ENCODE results near the gene SH3RF3.

Gene SH3RF3

DNA sequence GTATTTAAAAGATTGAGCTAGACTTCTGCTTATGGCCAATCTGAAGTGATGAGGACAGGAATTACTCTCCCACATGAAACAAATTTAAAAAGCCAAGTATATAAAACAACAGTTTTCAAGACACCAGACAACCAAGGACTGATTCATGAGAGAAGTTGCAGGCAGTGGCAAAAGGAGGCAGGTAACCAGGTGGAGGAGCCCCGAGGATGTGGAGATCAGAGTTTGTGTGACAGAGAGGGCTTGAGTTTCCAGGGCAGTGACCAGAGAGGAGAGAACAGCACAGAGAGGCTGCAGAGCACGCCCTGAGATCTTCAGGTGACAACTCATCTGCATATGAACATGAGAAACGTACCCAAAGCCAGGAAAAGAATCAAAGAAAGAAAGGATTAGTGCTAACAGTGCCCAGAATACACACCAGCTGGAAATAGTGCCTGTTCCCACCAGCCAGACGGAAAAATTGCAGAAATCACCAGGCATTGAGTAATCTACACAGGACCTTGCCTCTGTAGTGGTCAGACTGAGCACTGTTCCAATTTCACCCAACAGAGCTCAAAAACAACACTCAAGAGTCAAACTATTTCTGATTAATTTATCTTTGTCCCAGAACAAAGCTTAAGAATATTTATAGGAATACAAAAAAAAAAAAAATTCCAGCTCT, 311.6 kb downstream of the SH3RF3 start:
- DNase-seq = no peak

DNA sequence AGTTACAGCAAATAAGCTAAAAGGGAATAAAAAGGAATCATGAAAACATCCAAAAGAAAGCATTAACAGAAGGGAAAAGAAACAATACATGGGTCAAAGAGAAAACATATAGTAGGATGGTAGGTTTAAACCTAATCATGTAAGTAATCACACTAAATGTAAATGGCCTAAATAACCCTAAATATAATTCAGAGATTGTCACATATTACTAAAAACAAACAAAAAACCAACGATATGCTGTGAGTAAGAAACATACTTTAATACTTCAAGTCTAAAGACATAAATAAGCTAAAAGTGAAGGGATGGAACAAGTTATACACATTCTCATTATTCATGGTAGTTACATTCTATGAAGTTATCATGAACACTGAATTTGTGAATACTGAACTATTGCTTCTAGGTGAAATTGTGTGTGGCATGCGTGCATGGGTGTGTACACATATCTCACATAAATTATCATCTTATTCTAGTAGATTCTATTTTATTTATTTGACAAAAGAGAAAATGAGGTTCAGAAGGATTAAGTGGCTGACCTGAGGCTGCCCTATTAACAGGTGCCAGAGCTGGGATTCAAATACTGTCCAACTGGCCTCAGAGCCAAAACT, 313.8 kb downstream of the SH3RF3 start:
- DNase-seq = no peak

DNA sequence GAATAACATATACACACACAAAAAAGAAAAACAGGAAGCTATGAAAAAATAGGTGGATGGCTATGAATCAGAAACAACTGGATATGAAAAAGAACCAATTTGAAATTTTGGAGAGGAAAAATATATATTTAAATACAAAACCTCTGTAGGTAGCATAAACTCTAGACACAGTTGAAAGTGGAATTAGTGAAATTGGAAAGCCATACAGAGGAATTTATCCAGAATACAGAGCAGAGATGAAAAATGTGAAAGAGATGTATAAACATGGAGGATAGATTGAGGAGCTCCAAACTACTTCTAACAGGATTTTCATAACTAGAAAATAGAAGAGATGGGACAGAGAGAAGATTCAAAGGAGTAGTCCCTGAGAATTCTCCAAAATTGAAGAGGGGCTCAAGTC, 315.9 kb downstream of the SH3RF3 start:
- DNase-seq = no peak

DNA sequence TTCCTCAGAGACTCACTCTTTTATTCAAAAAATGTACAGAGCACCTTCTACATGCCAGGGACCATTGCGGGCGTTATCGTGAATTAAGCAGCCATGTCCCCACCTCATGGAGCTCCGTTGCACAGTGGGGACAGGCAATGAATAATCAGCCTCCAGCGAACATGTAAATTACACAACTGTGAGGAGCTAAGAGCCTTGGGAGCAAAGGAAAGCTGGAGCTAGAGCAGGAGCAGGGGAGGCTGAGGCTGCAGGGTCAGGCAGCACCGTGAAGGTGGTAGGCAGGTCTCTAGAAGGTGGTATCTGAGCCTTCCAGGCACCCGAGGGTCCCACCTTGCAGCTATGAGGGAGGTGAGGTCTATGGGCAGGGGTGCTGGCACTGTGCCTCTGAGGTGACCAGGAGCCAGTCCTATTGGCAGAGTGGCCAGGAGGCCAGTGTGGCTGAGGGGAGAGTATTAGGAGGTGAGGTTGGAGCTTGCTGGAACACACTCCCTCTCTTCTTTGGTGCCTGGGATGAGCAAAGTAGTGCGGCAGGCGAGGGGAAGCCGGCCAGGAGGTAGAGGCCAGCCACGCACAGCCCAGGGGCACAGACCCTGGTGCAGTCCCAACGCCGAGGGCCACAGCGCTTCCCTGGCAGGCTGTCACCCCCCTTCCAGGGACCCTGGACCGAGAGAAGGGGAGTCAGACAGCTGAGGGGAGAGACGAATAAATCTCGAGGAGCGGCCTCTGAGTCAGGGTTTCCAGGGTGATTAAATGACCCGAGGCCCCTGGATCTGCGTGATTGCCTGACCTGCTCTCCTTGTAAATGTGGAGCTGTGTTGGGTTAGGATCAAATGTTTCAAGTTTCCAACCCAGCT, 317.5 kb downstream of the SH3RF3 start:
- DNase-seq = no peak

DNA sequence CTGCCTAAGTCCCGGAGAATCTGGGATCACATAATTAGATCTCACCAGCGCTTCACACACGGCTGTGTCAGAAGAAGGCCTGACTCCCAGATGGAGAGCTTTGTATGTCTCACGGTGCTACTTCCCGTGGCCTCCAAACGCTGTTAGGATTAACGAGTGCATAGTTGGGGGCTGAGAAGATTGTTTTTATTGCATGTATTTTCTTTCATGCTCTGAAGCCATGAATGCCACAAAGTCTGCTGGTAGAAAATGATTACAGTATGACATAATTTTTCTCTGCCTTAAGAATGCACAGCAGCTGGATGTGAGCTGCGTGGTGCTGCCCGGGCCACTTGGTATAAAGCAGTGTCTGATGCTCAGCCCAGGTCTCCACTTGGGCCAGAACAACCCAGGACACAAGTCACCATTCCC, 318.3 kb downstream of the SH3RF3 start:
- DNase-seq = no peak

DNA sequence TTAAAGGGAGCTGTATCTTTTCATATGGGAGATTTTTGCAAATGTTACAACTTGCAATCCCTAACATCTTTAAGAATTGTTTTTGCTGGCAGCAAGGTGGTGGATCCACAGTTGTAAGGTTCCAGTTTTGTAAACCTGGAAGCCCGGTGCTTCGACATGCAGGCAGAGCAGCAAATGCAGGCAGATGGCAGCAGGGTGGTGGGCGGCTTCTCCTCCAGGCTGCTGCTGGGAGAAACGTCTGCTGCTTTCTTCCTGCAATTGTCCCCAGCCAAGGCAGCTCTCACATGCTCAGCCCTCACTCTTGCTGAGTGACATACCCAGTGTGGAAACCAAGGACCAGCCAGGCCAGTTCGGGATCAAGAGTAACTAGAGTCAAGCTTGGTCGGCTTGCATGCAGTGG, 318.8 kb downstream of the SH3RF3 start:
- DNase-seq = no peak

DNA sequence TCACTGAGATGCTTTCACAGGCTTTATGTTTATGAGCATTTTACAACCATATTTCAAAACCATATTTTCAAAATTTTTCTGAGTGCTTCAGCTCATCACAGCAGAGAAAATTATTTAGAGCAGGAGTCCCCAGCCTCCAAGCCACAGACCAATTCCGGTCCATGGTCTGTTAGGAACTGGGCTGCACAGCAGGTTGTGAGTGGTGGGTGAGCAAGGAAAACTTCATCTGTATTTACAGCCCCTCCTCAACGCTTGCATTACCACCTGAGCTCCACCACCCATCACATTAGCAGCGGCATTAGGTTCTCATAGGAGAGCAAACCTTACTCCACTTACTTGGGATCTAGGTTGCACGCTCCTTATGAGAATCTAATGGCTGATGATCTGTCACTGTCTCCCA, 319.2 kb downstream of the SH3RF3 start:
- DNase-seq = no peak

DNA sequence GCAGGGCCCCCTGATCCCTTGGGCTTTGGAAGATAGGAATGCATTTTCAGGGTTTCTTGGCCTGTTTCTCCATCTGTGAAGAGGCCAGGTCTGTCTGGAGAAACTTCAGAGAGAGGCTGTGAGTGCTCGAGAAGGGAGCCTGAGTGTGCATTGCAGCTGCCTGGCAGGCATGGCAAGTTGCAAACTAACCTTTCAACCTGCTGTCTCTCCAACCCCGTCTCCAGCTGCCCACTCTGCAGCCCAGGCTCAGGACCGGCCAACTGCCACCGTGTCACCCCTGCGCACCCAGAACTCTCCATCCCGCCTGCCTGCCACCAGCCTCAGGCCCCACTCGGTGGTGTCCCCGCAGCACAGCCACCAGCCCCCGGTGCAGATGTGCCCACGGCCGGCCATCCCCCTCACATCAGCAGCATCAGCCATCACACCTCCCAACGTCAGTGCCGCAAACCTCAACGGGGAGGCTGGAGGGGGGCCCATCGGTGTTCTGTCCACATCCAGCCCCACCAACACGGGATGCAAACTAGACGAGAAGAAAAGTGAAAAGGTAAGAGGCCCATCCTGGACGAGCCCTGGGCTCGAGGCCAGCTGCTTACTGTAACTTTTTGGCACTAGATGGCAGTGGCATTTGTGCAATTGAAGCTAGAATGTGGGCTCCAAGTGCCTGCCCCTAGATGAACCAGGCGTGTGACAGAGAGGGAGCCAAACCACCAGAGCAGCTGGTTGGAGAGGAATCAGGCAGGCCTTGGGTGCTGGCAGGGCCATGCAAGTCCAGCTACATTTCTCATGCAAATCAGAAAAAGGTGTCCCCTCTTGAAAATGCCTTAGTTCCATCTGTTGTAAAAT, 320.2 kb downstream of the SH3RF3 start:
- no peak for DNase-seq

DNA sequence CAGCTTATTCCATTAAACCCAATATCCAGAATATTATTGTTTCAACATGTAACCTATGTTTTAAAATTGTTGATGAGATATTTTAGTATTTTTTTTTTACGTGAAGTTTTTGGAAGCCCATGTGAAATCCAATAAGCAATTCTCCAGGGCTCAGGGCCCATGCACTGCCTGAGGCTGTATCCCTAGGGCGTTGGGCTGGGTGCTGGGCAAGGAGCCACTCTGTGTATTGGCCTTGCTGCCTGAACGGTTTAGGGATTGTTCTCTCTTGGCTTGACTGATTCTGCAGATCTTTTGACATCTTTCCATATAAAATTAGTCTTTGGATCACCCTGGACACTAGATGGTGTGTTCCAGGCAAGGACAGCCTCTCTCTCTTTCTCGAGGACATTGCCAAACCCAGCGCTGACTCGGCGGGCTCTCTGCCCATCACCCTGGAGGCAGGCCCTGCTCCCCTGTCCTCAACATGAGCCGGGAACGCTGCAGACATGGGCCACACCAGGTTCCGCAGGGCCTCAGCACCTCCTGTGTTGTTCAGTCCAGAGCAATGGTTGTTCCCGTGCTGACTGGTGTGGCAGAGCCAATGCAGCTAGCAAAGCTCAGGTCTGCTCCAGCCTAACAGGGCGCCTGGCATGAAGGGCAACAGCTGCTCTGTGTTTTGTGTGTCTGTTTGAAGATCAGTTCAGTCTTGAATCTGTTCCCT, 321.7 kb downstream of the SH3RF3 start:
- no peak for DNase-seq

DNA sequence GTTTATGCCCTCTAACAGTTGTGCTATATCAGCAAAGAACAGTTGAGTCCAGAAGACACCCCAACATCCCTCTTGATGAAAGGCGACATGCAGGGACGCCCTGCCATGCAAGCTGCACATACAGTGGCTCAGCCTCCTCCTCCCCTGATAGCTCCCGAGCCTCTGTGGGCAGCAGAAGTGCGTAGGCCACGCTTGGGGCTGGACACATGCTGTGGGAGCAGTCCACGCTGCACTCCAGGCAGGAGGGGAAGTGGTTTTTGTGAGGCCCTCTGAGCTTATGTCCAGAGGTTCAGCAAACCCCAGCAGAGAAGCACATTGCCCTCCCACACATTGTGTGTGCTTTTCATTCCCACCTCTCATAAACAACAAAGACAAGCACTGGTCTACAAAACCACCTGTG, 322.7 kb downstream of the SH3RF3 start:
- DNase-seq = no peak

DNA sequence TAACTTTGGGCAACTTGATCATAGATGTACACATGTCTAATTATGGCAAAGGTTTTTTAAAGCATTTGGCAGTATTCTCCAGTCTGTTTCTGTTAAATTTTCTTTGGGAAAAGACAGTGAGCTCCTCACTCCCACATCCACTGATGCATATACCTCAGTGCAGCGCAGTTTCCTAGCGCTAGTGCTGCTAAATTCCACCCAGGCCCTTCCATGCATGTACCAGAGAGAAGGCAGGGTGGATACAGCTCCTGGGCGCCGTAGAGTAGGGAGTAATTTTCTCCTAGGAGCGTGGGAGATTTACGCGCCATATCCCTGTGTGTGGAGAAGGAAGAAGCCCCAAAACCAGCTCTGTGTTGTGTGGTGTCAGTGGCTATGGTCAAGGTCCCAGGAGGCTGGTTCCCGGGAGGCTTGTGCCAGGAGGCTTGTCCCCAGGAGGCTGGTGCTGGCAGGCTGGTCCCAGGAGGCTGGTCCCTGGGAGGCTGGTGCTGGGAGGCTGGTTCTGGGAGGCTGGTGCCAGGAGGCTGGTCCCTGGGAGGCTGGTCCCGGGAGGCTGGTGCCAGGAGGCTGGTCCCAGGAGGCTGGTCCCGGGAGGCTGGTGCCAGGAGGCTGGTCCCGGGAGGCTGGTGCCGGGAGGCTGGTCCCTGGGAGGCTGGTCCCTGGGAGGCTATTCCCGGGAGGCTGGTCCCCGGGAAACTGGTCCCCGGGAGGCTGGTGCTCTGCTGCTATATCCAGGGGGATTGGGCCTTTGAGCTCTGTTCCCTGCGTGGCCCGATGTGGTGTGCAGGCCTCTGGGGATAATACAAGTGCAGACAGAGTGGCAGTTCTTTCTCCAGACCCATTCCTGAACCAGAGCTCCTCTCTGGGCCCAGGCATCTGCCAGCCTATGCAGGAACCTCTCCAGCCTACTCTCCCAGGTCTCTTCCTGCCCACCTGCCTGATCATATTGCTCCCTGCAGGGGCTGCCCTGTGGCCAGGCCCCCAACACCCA, 323.6 kb downstream of the SH3RF3 start:
- no peak for DNase-seq

DNA sequence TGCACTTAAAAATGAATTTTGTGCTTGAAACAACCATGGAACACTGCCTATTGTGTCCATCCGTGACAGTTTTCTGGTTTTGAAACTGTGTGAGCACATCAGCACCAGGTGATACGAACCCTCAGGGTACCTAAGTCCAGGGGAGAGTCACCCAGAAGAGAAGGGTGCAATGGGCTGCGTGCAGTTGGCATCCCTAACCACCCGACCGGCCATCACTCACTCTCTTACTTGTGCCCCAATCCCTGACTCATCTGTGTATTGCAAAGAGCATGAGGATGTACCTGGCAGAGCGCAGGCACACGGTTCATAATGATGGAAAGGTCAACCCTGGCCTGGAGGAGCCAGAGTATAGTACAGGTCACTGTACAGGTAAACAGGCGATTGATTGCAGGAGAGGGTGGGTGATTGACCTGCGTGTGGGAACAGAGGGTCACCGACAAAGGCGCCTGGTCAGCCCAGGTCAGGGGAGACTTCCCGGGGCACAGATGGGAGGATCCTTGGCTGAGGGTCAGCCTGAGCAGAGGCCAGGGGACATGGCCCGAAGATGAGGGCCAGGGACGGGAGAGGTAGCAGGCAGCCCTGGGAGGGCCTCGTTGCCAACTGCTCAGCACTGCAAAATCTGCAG, 324.5 kb downstream of the SH3RF3 start:
- DNase-seq = no peak

DNA sequence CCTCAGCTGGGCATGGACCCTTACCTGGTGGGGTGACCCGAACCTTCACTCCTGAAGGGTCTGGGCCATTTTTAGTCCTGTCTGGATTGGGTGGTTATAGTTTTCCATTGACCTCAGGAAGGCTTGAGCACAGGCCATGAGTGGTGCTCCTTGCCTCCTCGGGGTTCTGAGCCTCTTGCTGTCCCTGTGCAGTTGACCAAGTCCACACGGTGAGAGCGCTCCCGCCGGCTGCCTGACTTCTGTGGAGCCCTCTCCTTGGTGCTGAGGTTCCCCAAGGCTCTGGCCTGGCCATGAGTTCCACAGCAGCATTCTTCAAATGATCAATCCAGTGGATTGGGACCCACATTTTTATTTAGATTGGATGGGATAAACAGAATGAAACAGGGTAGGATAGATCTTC, 325.3 kb downstream of the SH3RF3 start:
- no peak for DNase-seq

DNA sequence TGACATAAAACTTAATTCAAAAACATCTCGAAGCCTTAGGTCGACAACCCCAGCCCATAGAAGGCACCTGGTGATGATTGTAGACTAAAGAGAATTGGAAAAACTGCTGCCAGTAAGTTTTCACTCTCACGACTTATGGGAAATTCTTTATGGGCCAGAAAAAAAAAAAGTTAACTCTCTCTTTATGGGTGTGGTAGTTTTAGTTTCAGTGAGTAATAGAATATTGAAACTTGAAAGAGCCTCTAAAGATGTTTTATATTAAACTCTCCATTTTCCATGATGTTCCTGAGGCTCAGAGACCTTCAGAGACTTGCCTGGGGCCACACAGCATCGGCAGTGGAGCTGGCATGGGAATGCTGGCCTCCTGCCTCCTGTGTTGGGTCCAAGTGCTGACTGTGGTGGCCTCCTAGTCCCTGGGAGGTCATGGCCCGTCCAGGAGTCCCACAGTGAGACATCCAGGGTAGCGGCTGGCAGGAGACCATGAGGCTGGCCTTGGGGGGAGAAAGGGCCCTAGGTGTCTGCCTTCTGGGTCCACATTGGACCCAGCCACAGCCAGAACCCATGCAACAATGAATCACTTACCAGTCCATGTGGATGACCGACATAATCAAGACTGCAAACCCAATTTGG, 325.9 kb downstream of the SH3RF3 start:
- DNase-seq = no peak

DNA sequence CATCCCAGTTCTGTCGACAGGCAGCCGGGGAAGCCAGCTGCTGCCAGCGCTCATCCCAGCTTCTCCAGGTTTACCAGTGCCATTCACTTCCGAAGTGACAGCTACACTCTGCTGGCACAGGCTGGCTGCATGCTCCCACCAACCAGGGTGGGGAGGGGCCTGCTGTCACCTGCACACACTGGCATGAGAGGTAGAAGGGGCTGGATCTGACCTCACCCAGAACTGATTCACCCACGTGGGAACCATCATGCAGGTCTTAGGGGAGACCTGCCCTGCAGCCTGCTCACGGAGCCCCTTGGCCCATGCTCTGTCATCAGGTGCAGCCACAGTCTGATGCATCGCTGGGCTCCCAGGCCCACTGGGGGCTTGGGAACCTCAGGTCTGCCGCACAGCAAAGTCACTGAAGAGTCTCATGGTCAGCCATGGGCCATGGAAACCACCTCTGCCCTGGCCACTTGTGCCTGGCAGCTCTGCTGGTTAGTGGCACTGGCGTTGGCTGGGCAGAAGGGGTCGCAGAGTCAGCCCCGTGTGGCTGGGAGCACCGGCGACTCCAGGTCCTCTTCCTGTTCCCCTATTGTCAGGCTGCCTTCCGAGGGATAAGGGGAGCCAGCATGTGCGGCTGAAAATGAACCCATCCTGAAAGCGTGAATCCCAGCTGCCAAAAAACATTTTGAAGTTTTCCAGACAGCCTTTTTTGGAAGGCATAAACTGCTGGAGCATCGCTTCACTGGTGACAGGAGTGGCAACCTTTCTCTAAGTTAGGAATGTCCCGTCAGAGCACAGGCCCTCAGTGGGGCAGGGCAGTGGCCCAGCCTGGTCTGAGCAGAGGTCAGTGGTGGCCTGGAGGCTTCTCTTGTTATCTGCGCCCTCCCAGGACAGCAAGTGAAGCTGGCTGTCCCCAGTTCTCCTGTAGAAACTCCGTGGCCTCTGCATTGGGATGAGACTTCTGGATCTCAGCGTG, 327.0 kb downstream of the SH3RF3 start:
- DNase-seq = no peak

DNA sequence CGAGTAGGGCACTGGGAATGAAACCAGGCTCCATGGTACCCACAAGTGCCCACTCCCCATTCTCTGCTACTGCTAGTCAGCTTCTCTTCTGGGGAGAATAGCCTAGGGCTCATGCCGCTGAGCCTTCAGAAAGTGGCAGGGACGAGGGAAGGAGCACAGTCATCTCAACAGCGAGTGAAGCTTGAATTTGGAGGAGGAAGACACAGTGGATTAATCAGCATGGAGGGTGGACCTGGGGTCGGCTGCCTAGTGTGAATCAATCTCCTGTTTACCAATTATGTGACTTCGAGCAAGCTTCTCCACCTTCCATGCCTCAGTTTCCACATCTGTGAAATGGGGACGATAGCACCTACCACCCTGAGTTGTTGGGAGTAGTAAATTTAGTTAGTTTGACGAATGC, 327.8 kb downstream of the SH3RF3 start:
- DNase-seq = no peak

DNA sequence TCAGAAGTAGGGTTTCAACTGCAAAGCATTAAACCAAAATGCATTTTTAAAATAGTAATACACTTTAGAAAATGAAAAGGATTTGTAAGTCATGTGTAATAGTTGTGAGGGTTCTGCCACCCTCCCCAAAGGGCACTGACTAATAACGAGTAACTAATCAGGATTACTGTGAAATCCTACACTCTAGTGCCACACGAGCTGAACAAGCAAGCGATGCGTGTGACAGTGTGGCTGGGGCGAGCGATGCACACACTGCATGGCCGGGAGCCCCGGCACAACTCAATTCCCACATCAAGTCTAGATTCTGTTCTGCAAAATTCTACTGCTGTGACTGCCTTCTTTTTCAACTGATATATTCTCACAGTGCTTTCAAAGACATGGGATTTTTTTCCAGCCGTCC, 328.4 kb downstream of the SH3RF3 start:
- DNase-seq = no peak

DNA sequence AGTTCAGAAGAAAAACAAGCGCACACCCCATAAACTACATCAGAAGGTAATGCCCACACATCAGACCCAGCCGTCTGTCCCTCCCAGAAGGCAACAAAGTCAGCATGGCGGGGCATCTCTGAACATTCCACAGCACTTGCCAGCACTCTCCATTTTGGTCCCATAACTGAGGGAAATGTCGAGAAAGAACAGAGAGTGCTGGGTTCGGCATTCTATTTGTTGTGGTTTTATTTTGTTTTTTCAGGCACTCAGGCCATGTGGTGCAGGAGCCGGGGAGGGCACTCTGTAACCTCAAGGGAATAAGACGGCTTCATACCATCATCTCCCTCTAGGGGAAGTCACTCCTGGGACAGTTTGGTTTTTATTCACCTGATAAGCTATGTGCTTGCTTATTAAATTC, 328.8 kb downstream of the SH3RF3 start:
- no peak for DNase-seq

DNA sequence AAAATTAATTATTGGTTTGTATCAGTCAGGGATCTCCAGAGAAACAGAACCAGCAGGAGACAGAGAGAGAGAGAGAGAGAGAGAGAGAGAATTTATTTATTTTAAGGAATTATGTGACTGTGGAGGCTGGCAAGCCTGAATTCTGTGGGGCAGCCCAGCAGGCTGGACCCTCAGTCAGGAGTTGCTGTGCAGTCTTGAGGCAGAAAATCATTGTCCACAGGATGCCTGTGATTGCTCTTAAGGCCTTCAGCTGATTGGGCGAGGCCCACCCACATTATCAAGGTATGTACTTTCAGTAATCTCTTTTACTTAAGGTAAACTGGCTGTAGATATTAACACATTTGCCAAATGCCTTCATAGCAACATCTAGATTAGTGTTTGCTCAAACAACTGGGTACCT, 329.5 kb downstream of the SH3RF3 start:
- DNase-seq = no peak
